Muscle of leg (tissue), 11 donors: ENCODE results near the gene FAM83E. TPM values are rescaled to one million over a fixed set of nuclear protein-coding genes. Genes with fewer than 3 reads are reported as not detected.
"Not testable (repeated sequence)": the region's sequence is repeated elsewhere in the genome, so short reads cannot be mapped to it uniquely, and the experiment has no call there.

Experiments
- DNase-seq: peaks from one replicate; pipeline ENCODE4 v3.0.0; 2013
- H3K27ac ChIP-seq: one replicate; pipeline ENCODE4 v1.5.1; 2013; ENCODE audit warnings: mild to moderate bottlenecking, low read length, control low read depth
- H3K27me3 ChIP-seq: one replicate; pipeline ENCODE4 v1.6.1; 2013; ENCODE audit warnings: low read length; ENCODE audit not compliant: control insufficient read depth, insufficient read depth
- H3K36me3 ChIP-seq: one replicate; pipeline ENCODE4 v1.6.1; 2013; ENCODE audit warnings: low read length; ENCODE audit not compliant: control insufficient read depth, insufficient read depth
- H3K4me1 ChIP-seq: one replicate; pipeline ENCODE4 v1.6.1; 2013; ENCODE audit warnings: low read length; ENCODE audit not compliant: control insufficient read depth, insufficient read depth
- H3K4me3 ChIP-seq: one replicate; pipeline ENCODE4 v1.5.1; 2013; ENCODE audit warnings: low read length, control low read depth
- H3K9me3 ChIP-seq: replicated peaks from 2 replicates; pipeline ENCODE4 v1.6.1; 2013; ENCODE audit warnings: low read depth, low read length; ENCODE audit not compliant: control insufficient read depth
- WGBS: methylation state at CpG from one replicate; pipeline ENCODE4 v1.1.5; 2013; ENCODE audit warnings: missing lambda C conversion rate; ENCODE audit not compliant: insufficient coverage; 5-methylcytosine and 5-hydroxymethylcytosine counted together
- polyA plus RNA-seq, 8 donors: library from polyadenylated mRNA; unstranded; fragments of 120-200 nt; gene quantifications; one replicate each; pipeline versions ENCODE4 v1.2.1 to v1.2.3, GENCODE V29; 2013; ENCODE audit warnings: inconsistent platforms in 1 of 8, low replicate concordance in 1 of 8; ENCODE audit not compliant: insufficient read length in 8 of 8, insufficient read depth in 1 of 8
- total RNA-seq: library from RNA; stranded (reverse); fragments of 120-200 nt; gene quantifications from one replicate; pipeline ENCODE4 v1.2.4, GENCODE V29; 2013

The FAM83E gene
- total and polyA plus RNA-seq, 9 donors: 0.11 to 1.2 (median 0.17) TPM; not detected in 1

DNA sequence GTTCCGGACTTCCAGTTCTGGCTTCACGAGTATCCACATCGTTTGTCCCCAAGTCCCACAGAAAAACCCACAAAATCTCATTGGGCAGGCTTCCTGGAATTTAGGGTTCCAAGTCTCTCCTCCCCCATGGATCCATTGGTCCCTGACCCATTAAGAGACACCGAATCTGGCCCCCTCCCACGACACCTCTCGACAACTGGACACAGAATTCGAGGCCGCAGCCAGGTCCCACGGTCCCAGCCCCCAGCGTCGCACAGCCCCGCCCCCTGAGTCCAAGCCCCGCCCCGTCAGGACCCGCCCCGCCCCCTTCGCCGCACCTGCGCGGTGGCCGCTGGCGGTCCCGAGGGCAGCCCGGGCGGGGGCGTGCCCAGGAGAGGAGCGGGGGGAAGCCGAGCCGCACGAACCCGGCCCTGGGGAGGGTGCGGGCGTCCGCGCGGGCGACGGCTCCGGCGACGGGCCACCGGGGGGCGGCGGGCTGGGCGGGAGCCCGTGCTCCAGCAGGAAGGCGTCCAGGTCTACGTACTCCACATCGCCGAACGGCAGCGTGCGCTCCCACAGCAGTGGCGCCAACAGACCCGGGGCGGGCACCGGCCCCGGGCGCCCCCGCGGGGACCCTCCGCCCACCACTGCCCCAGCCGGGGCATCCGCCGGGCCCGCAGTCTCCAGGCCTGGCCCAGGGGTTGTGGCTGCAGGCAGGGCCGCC lies 20.5 kb upstream of the FAM83E start:
- Histone ChIP-seq H3K4me3 (peak overlapping the region; percentile 70), H3K27me3 (peaks cover 4% of the 10 kb centered on the region), H3K27ac (peak overlapping the region; percentile 89), H3K9me3 (no peaks in the 10 kb centered on the region), H3K36me3 (peaks cover 15% of the 10 kb centered on the region), H3K4me1 (peaks cover 64% of the 10 kb centered on the region)
- DNase-seq: peak; percentile 68
- WGBS: 1% methylated on average over 58 of the region's 67 CpGs

DNA sequence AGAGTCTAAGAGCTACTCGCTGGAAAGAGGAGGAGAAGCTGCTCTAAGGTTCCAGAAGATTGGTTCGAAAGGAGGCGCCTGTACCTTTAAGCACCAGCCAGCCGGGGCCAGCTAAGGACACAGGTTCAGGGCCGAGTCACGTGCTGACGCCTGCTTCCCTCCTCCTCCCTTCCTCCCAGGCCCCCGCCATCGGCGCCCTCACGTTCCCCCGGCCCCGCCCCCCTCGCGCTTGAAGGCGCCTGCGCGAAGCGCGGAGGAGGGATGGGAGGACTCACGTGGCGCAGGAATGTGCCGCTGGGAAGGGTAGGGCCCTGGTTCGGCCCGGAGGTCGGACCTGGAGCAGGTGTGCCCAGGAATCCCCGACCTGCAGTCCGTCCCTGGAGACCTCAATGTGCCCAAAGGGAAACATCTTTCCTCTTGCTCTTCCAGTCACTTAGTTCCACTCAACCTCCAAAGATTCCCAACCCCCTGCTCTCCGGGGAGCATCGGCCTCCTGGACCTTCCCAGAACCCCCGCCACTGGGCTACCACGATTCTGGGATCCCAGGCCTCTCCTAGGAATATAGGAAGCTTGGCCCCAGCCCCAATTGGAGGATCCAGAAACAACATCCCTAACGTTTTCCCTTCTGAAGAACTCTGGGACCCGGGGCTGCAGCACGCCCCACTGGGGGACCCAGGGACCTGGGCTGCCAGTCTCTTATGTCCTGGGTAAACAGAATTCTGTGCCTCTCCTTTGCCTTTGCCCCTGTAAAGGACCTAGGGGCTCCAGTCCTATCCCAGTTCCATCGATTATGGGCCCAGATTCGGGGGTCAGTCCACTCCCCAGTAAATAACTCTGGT lies 19.8 kb upstream of the FAM83E start:
- H3K27ac ChIP-seq: peak overlapping the region; percentile 89
- H3K36me3 ChIP-seq: peaks cover 15% of the 10 kb centered on the region
- H3K4me3 ChIP-seq: no peak overlapping the region
- peak; percentile 97 for DNase-seq
- H3K4me1 ChIP-seq: peaks cover 72% of the 10 kb centered on the region
- no peaks in the 10 kb centered on the region for H3K27me3 ChIP-seq
- no peaks in the 10 kb centered on the region for H3K9me3 ChIP-seq
- WGBS: 7% methylated on average over 27 of the region's 37 CpGs

DNA sequence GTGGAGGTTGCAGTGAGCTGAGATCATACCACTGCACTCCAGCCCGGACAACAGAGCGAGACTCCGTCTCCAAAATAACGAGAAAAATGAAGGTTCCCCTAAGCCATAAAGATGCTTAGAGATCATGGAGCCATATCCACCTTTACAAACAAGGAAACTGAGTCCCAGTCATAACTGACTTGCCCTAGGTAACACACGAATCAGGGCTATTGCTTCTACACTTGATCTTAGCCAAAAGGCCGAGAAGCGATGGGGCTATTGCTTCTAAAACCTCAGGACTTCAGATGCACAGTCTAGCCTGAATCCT lies 19.1 kb upstream of the FAM83E start:
- Histone ChIP-seq H3K4me3 (no peak overlapping the region), H3K27ac (peak overlapping the region; percentile 72), H3K36me3 (peaks cover 15% of the 10 kb centered on the region), H3K27me3 (no peaks in the 10 kb centered on the region), H3K4me1 (peaks cover 74% of the 10 kb centered on the region), H3K9me3 (no peaks in the 10 kb centered on the region)
- DNase-seq: no peak
- WGBS: 63% methylated on average over 4 of the region's 7 CpGs

DNA sequence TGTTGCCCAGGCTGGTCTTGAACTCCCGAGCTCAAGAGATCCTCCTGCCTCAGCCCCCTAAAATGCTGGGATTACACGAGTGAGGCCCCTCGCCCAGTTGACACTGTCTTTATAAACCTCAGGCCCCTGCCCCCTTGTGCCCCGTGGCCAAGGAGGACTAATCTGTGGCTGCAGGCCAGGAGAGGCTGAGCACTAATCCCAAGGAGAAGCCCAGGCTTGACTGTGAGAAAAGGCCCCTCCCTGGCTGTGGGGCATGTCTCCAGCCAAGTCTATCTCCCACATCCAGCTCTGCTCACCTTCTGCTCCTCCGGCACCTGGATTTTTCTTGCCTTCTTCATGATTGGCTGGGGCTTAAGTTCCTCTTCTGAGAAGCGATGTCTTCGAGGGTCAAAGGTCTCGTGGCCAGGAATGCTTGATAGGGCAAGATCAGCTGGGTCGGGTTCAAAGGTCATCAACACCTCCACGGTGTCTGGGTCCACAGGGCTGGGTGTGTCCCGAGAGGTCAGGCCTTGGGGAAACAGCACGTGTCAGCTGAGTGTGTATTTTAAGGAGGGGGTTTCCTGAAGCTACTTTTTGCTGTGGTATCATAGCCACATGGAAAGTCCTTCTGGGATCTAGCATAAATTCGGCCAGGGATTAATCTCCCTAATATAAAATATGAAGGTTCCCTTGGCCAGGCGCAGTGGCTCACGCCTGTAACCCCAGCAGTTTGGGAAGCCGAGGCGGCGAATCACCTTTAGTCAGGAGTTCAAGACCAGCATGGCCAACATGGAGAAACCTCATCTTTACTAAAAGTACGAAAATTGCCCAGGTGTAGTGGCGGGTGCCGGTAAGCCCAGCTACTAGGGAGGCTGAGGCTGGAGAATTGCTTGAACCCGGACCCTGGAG lies 18.5 kb upstream of the FAM83E start:
- H3K27me3 ChIP-seq: no peaks in the 10 kb centered on the region
- H3K36me3 ChIP-seq: peaks cover 15% of the 10 kb centered on the region
- WGBS: 70% methylated on average over 9 of the region's 22 CpGs
- H3K4me3 ChIP-seq: no peak overlapping the region
- peaks cover 68% of the 10 kb centered on the region for H3K4me1 ChIP-seq
- no peak overlapping the region for H3K27ac ChIP-seq
- H3K9me3 ChIP-seq: no peaks in the 10 kb centered on the region
- DNase-seq: peak; percentile 50

DNA sequence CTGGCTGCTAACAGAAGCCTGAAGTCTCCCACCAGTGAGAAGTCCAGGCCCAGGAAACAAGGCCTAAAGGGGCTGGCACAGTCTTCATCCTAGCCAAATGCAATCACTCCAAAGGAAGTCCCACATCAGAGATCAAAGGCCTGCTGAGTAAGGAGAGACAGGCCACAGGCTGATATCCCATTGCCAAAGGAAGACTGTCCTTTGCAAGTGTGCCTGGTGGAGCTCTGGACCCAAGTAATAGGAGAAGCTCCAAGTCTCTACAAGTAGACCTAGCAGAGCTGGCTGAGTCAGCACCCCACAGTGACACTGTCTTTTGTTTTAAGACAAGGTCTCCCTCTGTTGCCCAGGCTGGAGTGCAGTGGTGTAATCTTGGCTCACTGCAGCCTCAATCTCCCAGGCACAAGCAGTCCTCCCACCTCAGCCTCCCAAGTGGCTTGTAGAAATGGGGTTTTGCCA lies 17.8 kb upstream of the FAM83E start:
- Histone ChIP-seq H3K9me3 (no peaks in the 10 kb centered on the region), H3K4me1 (peaks cover 62% of the 10 kb centered on the region), H3K36me3 (peaks cover 15% of the 10 kb centered on the region), H3K4me3 (no peak overlapping the region), H3K27me3 (no peaks in the 10 kb centered on the region), H3K27ac (no peak overlapping the region)
- DNase-seq: peak; percentile 33

DNA sequence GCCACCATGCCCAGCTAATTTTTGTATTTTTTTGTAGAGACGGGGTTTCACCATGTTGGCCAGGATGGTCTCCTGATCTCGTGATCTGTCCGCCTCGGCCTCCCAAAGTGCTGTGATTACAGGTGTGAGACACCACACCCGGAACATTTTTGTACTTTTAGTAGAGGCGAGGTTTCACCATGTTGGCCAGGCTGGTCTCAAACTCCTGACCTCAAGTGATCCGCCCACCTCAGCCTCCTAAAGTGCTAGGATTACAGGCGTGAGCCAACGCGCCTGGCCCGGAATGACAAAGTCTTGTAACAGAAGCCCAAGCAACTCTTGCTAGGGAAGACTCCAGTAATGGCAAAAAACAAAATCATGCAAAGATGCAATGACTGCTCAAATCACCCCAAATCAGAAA lies 17.4 kb upstream of the FAM83E start:
- not testable (repeated sequence) for H3K27ac ChIP-seq, DNase-seq, H3K9me3 ChIP-seq, H3K27me3 ChIP-seq, H3K4me3 ChIP-seq
- 90% methylated on average over 11 of the region's 11 CpGs for WGBS
- Histone ChIP-seq H3K4me1 (peaks cover 61% of the 10 kb centered on the region), H3K36me3 (peaks cover 17% of the 10 kb centered on the region)

DNA sequence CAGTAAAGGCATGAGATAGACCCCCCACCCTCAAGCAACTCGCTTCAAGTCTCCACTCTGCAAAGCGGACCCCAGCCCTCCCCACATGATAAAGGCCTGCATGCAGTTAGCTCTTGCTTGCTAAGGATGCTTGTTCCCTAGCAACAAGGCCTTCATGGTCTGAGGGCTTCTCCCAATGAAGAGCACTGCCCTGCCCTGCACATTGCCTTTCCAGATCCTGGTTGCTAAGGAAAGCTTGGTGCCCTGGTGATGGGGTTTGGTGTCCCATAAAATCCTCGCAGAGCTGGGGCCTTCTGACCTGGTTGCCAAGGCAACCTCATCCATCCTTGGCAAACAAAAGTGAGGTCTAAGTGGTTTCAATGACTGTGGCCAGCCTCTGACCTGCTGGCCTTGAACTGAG lies 16.3 kb upstream of the FAM83E start:
- WGBS: 46% methylated on average over 3 of the region's 3 CpGs
- DNase-seq: peak; percentile 40
- Histone ChIP-seq H3K4me1 (peaks cover 52% of the 10 kb centered on the region), H3K9me3 (no peaks in the 10 kb centered on the region), H3K27me3 (no peaks in the 10 kb centered on the region), H3K4me3 (no peak overlapping the region), H3K27ac (peak overlapping the region; percentile 64), H3K36me3 (peaks cover 23% of the 10 kb centered on the region)

DNA sequence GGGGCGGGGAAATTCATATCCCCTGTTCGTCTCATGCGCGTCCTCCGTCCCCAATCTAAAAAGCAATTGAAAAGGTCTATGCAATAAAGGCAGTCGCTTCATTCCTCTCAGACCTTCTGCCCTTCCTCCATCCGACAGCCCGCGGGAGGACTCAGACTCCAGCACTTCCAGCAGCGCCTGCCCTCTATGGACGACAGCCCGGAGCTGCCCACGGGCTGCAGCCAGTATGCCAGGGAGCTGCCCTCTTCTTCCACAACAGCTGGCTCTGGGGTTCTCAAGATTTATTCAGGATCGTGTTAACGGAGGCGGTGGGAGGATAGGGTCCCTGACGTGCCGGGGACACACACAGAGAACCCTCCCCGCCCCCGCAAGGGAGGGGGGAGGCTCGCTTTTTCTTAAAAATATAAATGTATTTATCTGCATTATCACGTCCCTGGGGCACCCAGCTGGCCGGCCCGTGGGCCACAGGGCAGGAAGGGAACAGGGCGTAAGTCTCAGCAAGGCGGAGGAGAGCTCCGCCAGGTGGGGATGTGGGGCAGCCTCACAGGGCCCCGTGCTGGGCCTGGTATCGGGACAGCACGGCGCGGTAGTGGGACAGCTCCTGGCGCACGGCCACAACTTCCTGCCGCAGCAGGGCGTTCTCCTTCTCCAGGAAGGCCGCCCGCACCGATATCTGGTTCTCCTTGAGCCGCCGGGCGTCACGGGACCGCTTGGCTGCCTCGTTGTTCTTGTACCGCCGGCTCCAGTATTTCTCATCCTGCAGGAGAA lies 15.6 kb upstream of the FAM83E start:
- DNase-seq: peak; percentile 80
- H3K9me3 ChIP-seq: no peaks in the 10 kb centered on the region
- H3K4me3 ChIP-seq: no peak overlapping the region
- H3K36me3 ChIP-seq: peaks cover 30% of the 10 kb centered on the region
- peaks cover 47% of the 10 kb centered on the region for H3K4me1 ChIP-seq
- 2% methylated on average over 25 of the region's 47 CpGs for WGBS
- peak overlapping the region; percentile 64 for H3K27ac ChIP-seq
- no peaks in the 10 kb centered on the region for H3K27me3 ChIP-seq

DNA sequence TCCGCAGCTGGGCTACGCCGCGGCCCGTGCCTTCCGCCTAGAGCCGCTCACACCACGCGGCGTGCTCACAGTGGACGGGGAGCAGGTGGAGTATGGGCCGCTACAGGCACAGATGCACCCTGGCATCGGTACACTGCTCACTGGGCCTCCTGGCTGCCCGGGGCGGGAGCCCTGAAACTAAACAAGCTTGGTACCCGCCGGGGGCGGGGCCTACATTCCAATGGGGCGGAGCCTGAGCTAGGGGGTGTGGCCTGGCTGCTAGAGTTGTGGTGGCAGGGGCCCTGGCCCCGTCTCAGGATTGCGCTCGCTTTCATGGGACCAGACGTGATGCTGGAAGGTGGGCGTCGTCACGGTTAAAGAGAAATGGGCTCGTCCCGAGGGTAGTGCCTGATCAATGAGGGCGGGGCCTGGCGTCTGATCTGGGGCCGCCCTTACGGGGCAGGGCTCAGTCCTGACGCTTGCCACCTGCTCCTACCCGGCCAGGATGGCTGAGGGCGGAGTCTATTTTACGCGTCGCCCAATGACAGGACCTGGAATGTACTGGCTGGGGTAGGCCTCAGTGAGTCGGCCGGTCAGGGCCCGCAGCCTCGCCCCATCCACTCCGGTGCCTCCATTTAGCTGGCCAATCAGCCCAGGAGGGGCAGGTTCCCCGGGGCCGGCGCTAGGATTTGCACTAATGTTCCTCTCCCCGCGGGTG lies 14.9 kb upstream of the FAM83E start:
- Histone ChIP-seq H3K9me3 (no peaks in the 10 kb centered on the region), H3K4me1 (peaks cover 45% of the 10 kb centered on the region), H3K36me3 (peaks cover 31% of the 10 kb centered on the region), H3K27me3 (no peaks in the 10 kb centered on the region), H3K27ac (peak overlapping the region; percentile 64), H3K4me3 (no peak overlapping the region)
- DNase-seq: peak; percentile 64
- WGBS: 24% methylated on average over 43 of the region's 48 CpGs
